Gastroesophageal sphincter (tissue), 3 donors: ENCODE results near the gene TNFRSF18.

Source experiments
- CTCF ChIP-seq, 4 experiments: fragments of 200-600 bp in 2 of 4; fragments of 450-650 bp in 2 of 4; sonication (generic) in 1 of 4; IDR thresholded peaks; one replicate each; pipeline ENCODE4 v1.5.1; 2017 to 2019; ENCODE audit warnings: antibody characterized with exemption in 4 of 4, mild to moderate bottlenecking in 2 of 4, moderate library complexity in 2 of 4
- POLR2AphosphoS5 ChIP-seq: sonication (generic); formaldehyde crosslinking; IDR thresholded peaks from one replicate; pipeline ENCODE4 v1.6.1; 2017; ENCODE audit warnings: antibody characterized with exemption

GRCh38 chr1:1170215-1171091, 35.9 kb downstream of the TNFRSF18 start:
- TF ChIP-seq CTCF (IDR thresholded peaks at IDR 0.05) (no peak), POLR2AphosphoS5 (no peak)
